Measurements from ENCODE around the gene VCAN. TPM values are rescaled to one million over a fixed set of nuclear protein-coding genes. Genes with fewer than 3 reads are reported as not detected.

Gene VCAN
- total and polyA plus RNA-seq, 4 donors = 145 to 610 (median 328) TPM

DNA sequence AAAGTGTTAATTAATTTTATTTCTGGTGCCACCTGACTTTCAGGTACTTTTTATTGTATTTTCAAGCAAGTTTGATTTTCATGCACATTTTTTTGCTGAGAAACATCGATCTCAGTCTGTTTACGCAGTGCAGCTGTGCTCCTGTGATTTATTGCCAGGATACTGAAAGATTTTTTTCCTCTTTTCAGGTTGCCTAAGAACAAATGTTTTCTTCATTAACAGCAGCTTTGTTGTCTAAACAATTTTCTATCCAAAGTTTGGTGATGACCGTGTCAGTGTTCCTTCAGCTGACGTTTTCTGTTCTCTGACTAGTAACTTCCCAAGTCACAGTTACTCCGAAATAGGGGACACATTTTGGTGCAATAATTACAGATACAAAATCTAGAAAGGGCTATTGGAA, 78.1 kb downstream of the VCAN start:
- H3K27ac ChIP-seq (ENCODE audit: low read depth, low read length) = peak overlapping the region; percentile 25
- H3K36me3 ChIP-seq (ENCODE audit: control insufficient read depth, insufficient read depth, low read length) = no peaks in the 10 kb centered on the region
- H3K4me3 ChIP-seq (ENCODE audit: low read depth, low read length) = no peak overlapping the region
- H3K27me3 ChIP-seq (ENCODE audit: control insufficient read depth, insufficient read depth, low read length) = no peaks in the 10 kb centered on the region
- WGBS (ENCODE audit: insufficient coverage) = 28% methylated on average over 3 of the region's 5 CpGs
- H3K9me3 ChIP-seq (ENCODE audit: control insufficient read depth, insufficient read depth, low read length) = no peaks in the 10 kb centered on the region
- H3K4me1 ChIP-seq (ENCODE audit: control insufficient read depth, insufficient read depth, low read length) = no peaks in the 10 kb centered on the region
- no peak for DNase-seq (ENCODE audit: low read depth in 4 of 6, low spot score in 6 of 6)

DNA sequence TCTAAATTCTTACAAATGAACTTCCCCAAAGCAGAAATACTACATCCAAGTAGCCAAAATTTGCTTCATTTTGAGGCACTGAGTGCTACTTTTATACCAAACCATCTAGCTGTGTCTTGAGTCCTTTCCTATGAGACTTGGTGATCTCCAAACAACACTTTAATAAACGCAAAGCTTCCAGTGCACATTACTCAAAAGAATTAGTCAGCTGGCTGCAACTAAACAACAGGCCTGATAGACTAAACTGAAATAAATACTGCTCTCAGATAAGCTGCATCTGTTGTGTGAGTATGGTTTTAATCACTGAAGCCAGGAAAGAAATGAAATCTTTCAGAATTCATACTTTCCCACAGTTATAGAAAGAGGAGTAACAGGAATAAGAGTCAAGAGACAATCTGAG, 80.3 kb downstream of the VCAN start:
- Histone ChIP-seq H3K4me1 (ENCODE audit: control insufficient read depth, insufficient read depth, low read length) (no peaks in the 10 kb centered on the region), H3K27ac (ENCODE audit: low read depth, low read length) (no peak overlapping the region), H3K27me3 (ENCODE audit: control insufficient read depth, insufficient read depth, low read length) (no peaks in the 10 kb centered on the region), H3K4me3 (ENCODE audit: low read depth, low read length) (no peak overlapping the region), H3K36me3 (ENCODE audit: control insufficient read depth, insufficient read depth, low read length) (no peaks in the 10 kb centered on the region), H3K9me3 (ENCODE audit: control insufficient read depth, insufficient read depth, low read length) (no peaks in the 10 kb centered on the region)
- no CpG with 5 or more reads among the region's 1 CpG for WGBS (ENCODE audit: insufficient coverage)
- peak in 1 of 6 donors; percentile 56 for DNase-seq (ENCODE audit: low read depth in 4 of 6, low spot score in 6 of 6)

DNA sequence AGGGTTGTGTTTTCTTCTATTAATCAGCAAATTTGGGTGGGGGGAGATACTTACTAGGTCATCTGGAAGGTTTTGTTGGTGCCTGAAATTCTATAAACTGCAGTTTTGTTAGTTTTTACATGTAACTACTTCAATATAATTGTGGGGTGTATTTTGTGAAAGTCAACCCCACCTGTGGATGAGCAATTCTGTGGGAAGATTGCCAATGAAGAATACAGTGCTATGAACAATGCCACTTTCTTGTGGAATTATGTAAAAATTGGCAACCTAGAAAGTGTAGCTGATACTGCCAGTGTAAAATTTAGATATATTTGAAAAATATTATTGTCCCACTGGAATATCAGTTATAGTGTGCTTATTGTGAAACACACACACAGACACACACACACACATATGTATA, 80.7 kb downstream of the VCAN start:
- H3K36me3 ChIP-seq (ENCODE audit: control insufficient read depth, insufficient read depth, low read length) = no peaks in the 10 kb centered on the region
- no peak for DNase-seq (ENCODE audit: low read depth in 4 of 6, low spot score in 6 of 6)
- no peaks in the 10 kb centered on the region for H3K27me3 ChIP-seq (ENCODE audit: control insufficient read depth, insufficient read depth, low read length)
- H3K4me1 ChIP-seq (ENCODE audit: control insufficient read depth, insufficient read depth, low read length) = no peaks in the 10 kb centered on the region
- H3K4me3 ChIP-seq (ENCODE audit: low read depth, low read length) = no peak overlapping the region
- no peaks in the 10 kb centered on the region for H3K9me3 ChIP-seq (ENCODE audit: control insufficient read depth, insufficient read depth, low read length)
- H3K27ac ChIP-seq (ENCODE audit: low read depth, low read length) = no peak overlapping the region

DNA sequence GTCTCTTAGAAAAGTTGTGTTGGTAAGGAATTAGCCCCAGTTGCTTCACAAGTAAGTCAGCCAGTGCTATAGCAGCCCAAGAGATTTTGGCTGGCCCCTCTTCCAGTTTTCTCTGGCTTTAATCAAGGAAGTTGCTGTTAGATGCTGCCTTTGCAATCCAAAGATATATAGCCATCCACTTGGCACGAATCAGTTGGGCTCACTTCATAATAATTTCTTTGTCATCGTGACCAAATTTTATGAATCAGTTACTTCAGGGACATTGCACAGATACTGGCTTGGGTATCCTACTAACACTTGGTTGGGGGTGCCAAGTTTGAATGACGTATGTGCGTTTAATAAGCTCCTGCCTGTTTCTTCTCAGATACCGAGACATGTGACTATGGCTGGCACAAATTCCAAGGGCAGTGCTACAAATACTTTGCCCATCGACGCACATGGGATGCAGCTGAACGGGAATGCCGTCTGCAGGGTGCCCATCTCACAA, 81.5 kb downstream of the VCAN start:
- WGBS (ENCODE audit: insufficient coverage) = 67% methylated on average over 7 of the region's 9 CpGs
- Histone ChIP-seq H3K4me1 (ENCODE audit: control insufficient read depth, insufficient read depth, low read length) (no peaks in the 10 kb centered on the region), H3K9me3 (ENCODE audit: control insufficient read depth, insufficient read depth, low read length) (no peaks in the 10 kb centered on the region), H3K4me3 (ENCODE audit: low read depth, low read length) (no peak overlapping the region), H3K36me3 (ENCODE audit: control insufficient read depth, insufficient read depth, low read length) (no peaks in the 10 kb centered on the region), H3K27me3 (ENCODE audit: control insufficient read depth, insufficient read depth, low read length) (no peaks in the 10 kb centered on the region), H3K27ac (ENCODE audit: low read depth, low read length) (no peak overlapping the region)
- DNase-seq (ENCODE audit: low read depth in 4 of 6, low spot score in 6 of 6) = peak in 1 of 6 donors; percentile 54

DNA sequence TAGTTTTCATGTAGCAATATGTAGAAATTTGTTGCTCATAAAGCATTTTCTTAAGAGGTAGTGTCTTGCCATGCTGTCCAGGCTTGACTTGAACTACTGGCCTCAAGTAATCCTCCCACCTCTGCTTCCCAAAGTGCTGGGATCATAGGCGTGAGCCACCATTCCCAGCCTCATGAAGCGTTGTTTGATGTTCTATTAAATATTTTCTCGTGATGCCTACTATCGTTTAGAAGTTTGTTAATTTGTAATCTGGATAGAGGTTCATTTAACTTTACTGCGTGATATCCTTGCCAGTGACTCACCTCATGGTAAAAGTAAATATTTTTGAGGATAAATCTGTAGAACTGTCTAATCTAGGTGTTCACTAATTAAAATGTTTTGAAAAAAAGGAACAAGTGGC, 82.6 kb downstream of the VCAN start:
- H3K27me3 ChIP-seq (ENCODE audit: control insufficient read depth, insufficient read depth, low read length) = no peaks in the 10 kb centered on the region
- H3K4me1 ChIP-seq (ENCODE audit: control insufficient read depth, insufficient read depth, low read length) = no peaks in the 10 kb centered on the region
- no peak overlapping the region for H3K4me3 ChIP-seq (ENCODE audit: low read depth, low read length)
- H3K36me3 ChIP-seq (ENCODE audit: control insufficient read depth, insufficient read depth, low read length) = no peaks in the 10 kb centered on the region
- WGBS (ENCODE audit: insufficient coverage) = no CpG with 5 or more reads among the region's 5 CpGs
- DNase-seq (ENCODE audit: low read depth in 4 of 6, low spot score in 6 of 6) = no peak
- H3K9me3 ChIP-seq (ENCODE audit: control insufficient read depth, insufficient read depth, low read length) = no peaks in the 10 kb centered on the region
- no peak overlapping the region for H3K27ac ChIP-seq (ENCODE audit: low read depth, low read length)

DNA sequence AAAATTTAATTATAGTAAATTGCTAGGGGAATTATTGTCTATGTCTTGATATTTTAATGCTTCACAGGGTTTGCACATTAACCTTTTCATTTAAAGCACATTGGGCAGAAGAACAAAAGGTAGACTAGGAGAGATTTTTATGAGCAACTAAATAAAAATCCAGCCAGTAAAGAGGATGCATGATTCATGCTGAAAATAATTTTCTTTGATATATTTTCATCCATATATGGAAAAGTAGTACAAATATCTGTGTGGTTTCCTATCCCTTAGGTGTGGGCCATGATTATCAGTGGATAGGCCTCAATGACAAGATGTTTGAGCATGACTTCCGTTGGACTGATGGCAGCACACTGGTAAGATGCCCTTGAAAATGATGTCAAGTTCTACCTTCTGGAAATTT, 83.1 kb downstream of the VCAN start:
- WGBS (ENCODE audit: insufficient coverage) = 100% methylated on average over 1 of the region's 1 CpG
- Histone ChIP-seq H3K4me3 (ENCODE audit: low read depth, low read length) (no peak overlapping the region), H3K27ac (ENCODE audit: low read depth, low read length) (no peak overlapping the region), H3K27me3 (ENCODE audit: control insufficient read depth, insufficient read depth, low read length) (no peaks in the 10 kb centered on the region), H3K36me3 (ENCODE audit: control insufficient read depth, insufficient read depth, low read length) (no peaks in the 10 kb centered on the region), H3K9me3 (ENCODE audit: control insufficient read depth, insufficient read depth, low read length) (no peaks in the 10 kb centered on the region), H3K4me1 (ENCODE audit: control insufficient read depth, insufficient read depth, low read length) (no peaks in the 10 kb centered on the region)
- DNase-seq (ENCODE audit: low read depth in 4 of 6, low spot score in 6 of 6) = no peak

DNA sequence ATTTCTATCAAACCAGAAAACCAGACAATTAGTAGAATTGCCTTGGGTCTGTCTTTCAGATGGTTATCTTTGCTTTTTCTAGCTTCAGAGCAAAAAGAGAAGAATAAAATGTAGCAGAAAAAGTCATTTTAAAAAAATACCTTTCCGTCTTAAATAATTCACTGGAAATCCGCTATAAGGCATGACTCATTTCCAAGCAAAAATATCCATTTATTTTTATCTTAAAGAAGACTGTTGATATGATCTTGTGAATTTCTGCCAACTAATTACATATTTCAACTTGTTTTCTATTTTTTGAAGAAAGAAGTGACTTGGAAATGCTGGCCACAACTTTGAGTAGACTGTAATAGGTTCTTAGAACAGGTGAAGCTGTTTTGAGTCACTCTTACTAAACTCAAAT, 83.7 kb downstream of the VCAN start:
- Histone ChIP-seq H3K27me3 (ENCODE audit: control insufficient read depth, insufficient read depth, low read length) (no peaks in the 10 kb centered on the region), H3K9me3 (ENCODE audit: control insufficient read depth, insufficient read depth, low read length) (no peaks in the 10 kb centered on the region), H3K27ac (ENCODE audit: low read depth, low read length) (no peak overlapping the region), H3K4me1 (ENCODE audit: control insufficient read depth, insufficient read depth, low read length) (no peaks in the 10 kb centered on the region), H3K4me3 (ENCODE audit: low read depth, low read length) (no peak overlapping the region), H3K36me3 (ENCODE audit: control insufficient read depth, insufficient read depth, low read length) (no peaks in the 10 kb centered on the region)
- no CpG with 5 or more reads among the region's 2 CpGs for WGBS (ENCODE audit: insufficient coverage)
- no peak for DNase-seq (ENCODE audit: low read depth in 4 of 6, low spot score in 6 of 6)

DNA sequence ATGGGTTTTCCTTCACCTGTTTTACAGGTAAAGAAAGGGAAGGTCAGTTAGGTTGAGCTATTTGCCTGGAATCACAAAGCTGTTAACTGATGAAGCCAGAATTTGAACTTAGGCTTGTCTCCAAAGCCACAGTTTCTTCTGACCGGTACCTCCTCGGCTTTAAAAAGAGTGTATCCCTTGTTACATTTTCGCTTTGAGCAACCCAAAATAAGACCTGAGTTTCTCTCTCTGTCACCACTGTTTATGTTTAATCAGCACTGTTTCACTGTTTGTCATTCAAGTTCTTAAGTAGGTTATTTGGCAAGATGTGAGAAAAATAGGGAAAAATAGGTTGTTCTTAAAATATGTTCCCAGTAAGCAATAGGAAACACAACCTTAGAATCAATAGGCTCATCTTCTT, 84.6 kb downstream of the VCAN start:
- Histone ChIP-seq H3K36me3 (ENCODE audit: control insufficient read depth, insufficient read depth, low read length) (no peaks in the 10 kb centered on the region), H3K27ac (ENCODE audit: low read depth, low read length) (no peak overlapping the region)
- WGBS (ENCODE audit: insufficient coverage) = 60% methylated on average over 1 of the region's 3 CpGs

DNA sequence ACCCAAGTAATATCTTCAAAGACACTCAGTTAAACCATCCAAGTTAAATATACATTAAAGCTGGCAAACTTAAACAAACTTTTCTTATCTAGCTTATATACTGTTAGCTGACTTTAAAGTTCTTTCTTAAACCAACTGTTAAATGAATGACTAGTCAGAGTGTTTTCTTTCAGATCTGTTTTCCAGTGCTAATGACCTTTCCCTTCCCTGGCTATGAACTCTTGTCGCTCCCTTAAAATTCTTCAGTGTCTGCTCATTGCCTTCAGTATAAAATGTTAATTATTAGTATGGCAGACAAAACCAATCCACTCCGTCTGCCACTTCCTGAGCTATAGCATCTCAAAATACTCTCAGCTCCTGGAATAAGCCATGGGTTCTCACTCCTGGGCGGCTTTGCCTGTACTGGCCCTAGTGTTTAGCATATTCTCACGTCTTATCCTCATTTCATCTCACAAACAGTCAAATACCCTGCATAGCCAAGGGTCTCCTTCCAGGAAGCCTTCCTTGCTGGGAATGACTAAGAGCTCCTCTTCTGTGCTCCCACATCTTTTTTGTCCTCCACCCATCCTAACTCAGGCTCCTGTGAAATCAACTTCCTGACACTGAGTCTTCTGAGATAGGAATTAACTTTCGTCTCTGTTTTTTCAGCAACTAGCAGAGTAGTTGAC, 87.7 kb downstream of the VCAN start:
- Histone ChIP-seq H3K27me3 (ENCODE audit: control insufficient read depth, insufficient read depth, low read length) (no peaks in the 10 kb centered on the region), H3K4me1 (ENCODE audit: control insufficient read depth, insufficient read depth, low read length) (peaks cover 4% of the 10 kb centered on the region), H3K27ac (ENCODE audit: low read depth, low read length) (no peak overlapping the region), H3K4me3 (ENCODE audit: low read depth, low read length) (no peak overlapping the region), H3K9me3 (ENCODE audit: control insufficient read depth, insufficient read depth, low read length) (no peaks in the 10 kb centered on the region), H3K36me3 (ENCODE audit: control insufficient read depth, insufficient read depth, low read length) (no peaks in the 10 kb centered on the region)
- 94% methylated on average over 3 of the region's 5 CpGs for WGBS (ENCODE audit: insufficient coverage)
- no peak for DNase-seq (ENCODE audit: low read depth in 4 of 6, low spot score in 6 of 6)

More for the DNA sequence above, 84.6 kb downstream of the VCAN start:
- no peaks in the 10 kb centered on the region for H3K9me3 ChIP-seq (ENCODE audit: control insufficient read depth, insufficient read depth, low read length)
- no peaks in the 10 kb centered on the region for H3K4me1 ChIP-seq (ENCODE audit: control insufficient read depth, insufficient read depth, low read length)
- DNase-seq (ENCODE audit: low read depth in 4 of 6, low spot score in 6 of 6) = no peak
- H3K4me3 ChIP-seq (ENCODE audit: low read depth, low read length) = no peak overlapping the region
- no peaks in the 10 kb centered on the region for H3K27me3 ChIP-seq (ENCODE audit: control insufficient read depth, insufficient read depth, low read length)

DNA sequence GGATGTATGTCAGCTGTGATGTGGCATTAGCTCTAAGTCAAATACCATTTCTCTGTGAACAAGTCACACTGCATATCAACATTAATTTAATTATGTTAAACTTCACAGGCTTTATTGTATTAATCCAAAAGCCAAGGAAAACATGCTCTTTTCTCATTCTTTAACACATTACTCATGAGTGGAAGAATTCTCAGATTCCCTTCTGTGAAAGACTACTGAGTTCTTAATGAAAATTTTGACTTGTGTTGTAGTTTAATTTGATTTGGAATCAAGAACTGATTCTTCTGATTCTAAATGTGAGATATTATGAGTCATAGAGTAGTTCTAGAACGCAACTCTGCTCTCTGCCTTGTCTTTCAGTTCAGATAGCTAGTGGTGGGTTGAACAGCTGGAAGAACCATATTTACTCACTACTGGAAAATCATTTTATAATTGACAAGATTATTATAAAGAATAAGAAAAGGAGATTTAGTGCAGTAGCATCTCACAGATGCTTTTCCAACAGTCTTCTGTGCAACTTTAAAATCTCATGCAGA, 90.6 kb downstream of the VCAN start:
- peaks cover 2% of the 10 kb centered on the region for H3K36me3 ChIP-seq (ENCODE audit: control insufficient read depth, insufficient read depth, low read length)
- no peaks in the 10 kb centered on the region for H3K27me3 ChIP-seq (ENCODE audit: control insufficient read depth, insufficient read depth, low read length)
- peak overlapping the region; percentile 40 for H3K27ac ChIP-seq (ENCODE audit: low read depth, low read length)
- peaks cover 4% of the 10 kb centered on the region for H3K4me1 ChIP-seq (ENCODE audit: control insufficient read depth, insufficient read depth, low read length)
- H3K9me3 ChIP-seq (ENCODE audit: control insufficient read depth, insufficient read depth, low read length) = no peaks in the 10 kb centered on the region
- WGBS (ENCODE audit: insufficient coverage) = no CpG with 5 or more reads among the region's 1 CpG
- H3K4me3 ChIP-seq (ENCODE audit: low read depth, low read length) = no peak overlapping the region
- no peak for DNase-seq (ENCODE audit: low read depth in 4 of 6, low spot score in 6 of 6)

Data from spinal cord (tissue), 10 donors.